H9 (cell line): ENCODE measurements around the gene SORCS2. TPM values are rescaled to one million over a fixed set of nuclear protein-coding genes. Genes with fewer than 3 reads are reported as not detected.

Experiments
- DNase-seq: peaks from one replicate; pipeline ENCODE4 v3.0.0-alpha.2; 2017
- H2AFZ ChIP-seq: one replicate; pipeline ENCODE4 v1.6.1; 2013; ENCODE audit warnings: mild to moderate bottlenecking, low read length, control low read depth, moderate library complexity
- H2AK5ac ChIP-seq: 2 replicates; pipeline ENCODE4 v1.6.1; 2013; ENCODE audit warnings: low read length, control low read depth, mixed read lengths; ENCODE audit not compliant: insufficient read length
- H2BK120ac ChIP-seq: one replicate; pipeline ENCODE4 v1.6.1; 2013; ENCODE audit warnings: low read depth, mild to moderate bottlenecking, low read length, control low read depth, inconsistent platforms; ENCODE audit not compliant: poor library complexity, severe bottlenecking
- H2BK12ac ChIP-seq: 2 replicates; pipeline ENCODE4 v1.6.1; 2013; ENCODE audit warnings: low read length, control low read depth, mixed read lengths, low read depth; ENCODE audit not compliant: insufficient read length
- H2BK15ac ChIP-seq: 2 replicates; pipeline ENCODE4 v1.6.1; 2013; ENCODE audit warnings: low read depth, low read length, control low read depth
- H2BK20ac ChIP-seq: one replicate; pipeline ENCODE4 v1.6.1; 2013; ENCODE audit warnings: low read depth, mild to moderate bottlenecking, low read length, control low read depth, inconsistent platforms; ENCODE audit not compliant: poor library complexity, severe bottlenecking
- H2BK5ac ChIP-seq: 2 replicates; pipeline ENCODE4 v1.6.1; 2013; ENCODE audit warnings: low read length, control low read depth, mixed read lengths; ENCODE audit not compliant: insufficient read length
- H3K14ac ChIP-seq: 2 replicates; pipeline ENCODE4 v1.6.1; 2013; ENCODE audit warnings: low read length, control low read depth; ENCODE audit not compliant: insufficient read depth
- H3K18ac ChIP-seq: 2 replicates; pipeline ENCODE4 v1.6.1; 2013; ENCODE audit warnings: low read depth, mild to moderate bottlenecking, mixed read lengths, low read length, control low read depth; ENCODE audit not compliant: insufficient read length
- H3K23ac ChIP-seq: 2 replicates; pipeline ENCODE4 v1.6.1; 2013; ENCODE audit warnings: low read length, control low read depth, mixed read lengths, low read depth; ENCODE audit not compliant: insufficient read length
- H3K23me2 ChIP-seq: 2 replicates; pipeline ENCODE4 v1.6.1; 2013; ENCODE audit warnings: low read depth, mild to moderate bottlenecking, mixed read lengths, low read length, control low read depth; ENCODE audit not compliant: insufficient read length, poor library complexity, severe bottlenecking
- H3K27ac ChIP-seq: 2 replicates; pipeline ENCODE4 v1.5.1; 2013; ENCODE audit warnings: low read length, control low read depth, mixed read lengths, low read depth; ENCODE audit not compliant: insufficient read length
- H3K27me3 ChIP-seq: 2 replicates; pipeline ENCODE4 v1.6.1; 2013; ENCODE audit warnings: low read length, control low read depth, inconsistent platforms; ENCODE audit not compliant: insufficient read depth
- H3K4ac ChIP-seq: 2 replicates; pipeline ENCODE4 v1.6.1; 2013; ENCODE audit warnings: low read depth, mild to moderate bottlenecking, control low read depth, inconsistent platforms, low read length, moderate library complexity
- H3K4me1 ChIP-seq: 2 replicates; pipeline ENCODE4 v1.6.1; 2013; ENCODE audit warnings: low read length, control low read depth, inconsistent platforms; ENCODE audit not compliant: insufficient read depth
- H3K4me2 ChIP-seq: 2 replicates; pipeline ENCODE4 v1.6.1; 2013; ENCODE audit warnings: low read length, control low read depth, mixed read lengths; ENCODE audit not compliant: insufficient read length, insufficient read depth
- H3K56ac ChIP-seq: 2 replicates; pipeline ENCODE4 v1.6.1; 2013; ENCODE audit warnings: low read depth, mild to moderate bottlenecking, mixed read lengths, low read length, control low read depth; ENCODE audit not compliant: insufficient read length
- H3K79me1 ChIP-seq: 2 replicates; pipeline ENCODE4 v1.6.1; 2013; ENCODE audit warnings: low read depth, mild to moderate bottlenecking, moderate library complexity, low read length, control low read depth, inconsistent platforms; ENCODE audit not compliant: insufficient read depth, poor library complexity, severe bottlenecking
- H3K79me2 ChIP-seq: 2 replicates; pipeline ENCODE4 v1.6.1; 2013; ENCODE audit warnings: low read length, control low read depth, inconsistent platforms; ENCODE audit not compliant: insufficient read depth
- H3K9ac ChIP-seq: 2 replicates; pipeline ENCODE4 v1.6.1; 2013; ENCODE audit warnings: low read length, control low read depth, mixed read lengths; ENCODE audit not compliant: insufficient read length; ENCODE audit errors: extremely low read depth
- H3K9me3 ChIP-seq: one replicate; pipeline ENCODE4 v1.6.1; 2013; ENCODE audit warnings: low read depth, low read length, inconsistent platforms; ENCODE audit not compliant: control insufficient read depth
- H3T11ph ChIP-seq: one replicate; pipeline ENCODE4 v1.6.1; 2013; ENCODE audit warnings: mild to moderate bottlenecking, low read length, control low read depth, inconsistent platforms
- H4K20me1 ChIP-seq: one replicate; pipeline ENCODE4 v1.6.1; 2013; ENCODE audit not compliant: control insufficient read depth, insufficient read length, insufficient read depth
- H4K5ac ChIP-seq: 2 replicates; pipeline ENCODE4 v1.6.1; 2013; ENCODE audit warnings: low read depth, mild to moderate bottlenecking, mixed read lengths, low read length, control low read depth; ENCODE audit not compliant: insufficient read length
- H4K8ac ChIP-seq: replicated peaks from 2 replicates; pipeline ENCODE4 v1.6.1; 2013; ENCODE audit warnings: low read length, control low read depth, mixed read lengths, low read depth; ENCODE audit not compliant: insufficient read length
- H4K91ac ChIP-seq: 2 replicates; pipeline ENCODE4 v1.6.1; 2013; ENCODE audit warnings: low read depth, mild to moderate bottlenecking, moderate library complexity, mixed read lengths, low read length, control low read depth; ENCODE audit not compliant: insufficient read length
- H3K27ac Mint-ChIP-seq, 3 experiments: 2 replicates in 2 of 3; 3 replicates in 1 of 3; pipeline ENCODE4 v1.8.0; 2020 to 2021; ENCODE audit warnings: mixed read lengths in 3 of 3, mild to moderate bottlenecking in 1 of 3, moderate library complexity in 1 of 3
- H3K27me3 Mint-ChIP-seq: 2 replicates; pipeline ENCODE4 v1.8.0; 2021; ENCODE audit warnings: low read depth, mild to moderate bottlenecking, moderate library complexity, mixed read lengths
- H3K36me3 Mint-ChIP-seq, 3 experiments: 2 replicates in 2 of 3; 3 replicates in 1 of 3; pipeline ENCODE4 v1.8.0; 2020 to 2021; ENCODE audit warnings: low read depth in 3 of 3, mixed read lengths in 3 of 3; ENCODE audit not compliant: insufficient read depth in 1 of 3
- H3K4me1 Mint-ChIP-seq, 2 experiments: 2 replicates each; pipeline ENCODE4 v1.8.0; 2020; ENCODE audit warnings: mixed read lengths in 2 of 2
- H3K4me3 Mint-ChIP-seq, 2 experiments: 2 replicates in 1 of 2; 3 replicates in 1 of 2; pipeline ENCODE4 v1.8.0; 2020 to 2021; ENCODE audit warnings: mild to moderate bottlenecking in 2 of 2, mixed read lengths in 2 of 2, moderate library complexity in 1 of 2
- H3K9me3 Mint-ChIP-seq, 2 experiments: 2 replicates in 1 of 2; 3 replicates in 1 of 2; pipeline ENCODE4 v1.8.0; 2020; ENCODE audit warnings: mild to moderate bottlenecking in 2 of 2, mixed read lengths in 2 of 2, moderate library complexity in 1 of 2
- WGBS: extraction: QIAGEN DNeasy Blood & Tissue Kit; methylation state at CpG from one replicate; pipeline ENCODE4 v1.1.7; 2013; ENCODE audit warnings: missing lambda C conversion rate, low lambda C conversion rate, mixed read lengths; ENCODE audit not compliant: insufficient read length; ENCODE audit errors: extremely low coverage; 5-methylcytosine and 5-hydroxymethylcytosine counted together
- total RNA-seq: library from RNA; stranded (reverse); gene quantifications from 2 replicates; pipeline ENCODE4 v1.2.1, GENCODE V29; 2021
- TF ChIP-seq, protein P1 (sequence below): fragments of 200-600 bp; sonication (generic); conservative IDR thresholded peaks from 3 replicates; pipeline ENCODE4 v1.8.0; 2021; ENCODE audit warnings: antibody characterized with exemption, mild to moderate bottlenecking

The SORCS2 gene
- total RNA-seq, 1 experiment from 2014 or later: 0.57 TPM

DNA sequence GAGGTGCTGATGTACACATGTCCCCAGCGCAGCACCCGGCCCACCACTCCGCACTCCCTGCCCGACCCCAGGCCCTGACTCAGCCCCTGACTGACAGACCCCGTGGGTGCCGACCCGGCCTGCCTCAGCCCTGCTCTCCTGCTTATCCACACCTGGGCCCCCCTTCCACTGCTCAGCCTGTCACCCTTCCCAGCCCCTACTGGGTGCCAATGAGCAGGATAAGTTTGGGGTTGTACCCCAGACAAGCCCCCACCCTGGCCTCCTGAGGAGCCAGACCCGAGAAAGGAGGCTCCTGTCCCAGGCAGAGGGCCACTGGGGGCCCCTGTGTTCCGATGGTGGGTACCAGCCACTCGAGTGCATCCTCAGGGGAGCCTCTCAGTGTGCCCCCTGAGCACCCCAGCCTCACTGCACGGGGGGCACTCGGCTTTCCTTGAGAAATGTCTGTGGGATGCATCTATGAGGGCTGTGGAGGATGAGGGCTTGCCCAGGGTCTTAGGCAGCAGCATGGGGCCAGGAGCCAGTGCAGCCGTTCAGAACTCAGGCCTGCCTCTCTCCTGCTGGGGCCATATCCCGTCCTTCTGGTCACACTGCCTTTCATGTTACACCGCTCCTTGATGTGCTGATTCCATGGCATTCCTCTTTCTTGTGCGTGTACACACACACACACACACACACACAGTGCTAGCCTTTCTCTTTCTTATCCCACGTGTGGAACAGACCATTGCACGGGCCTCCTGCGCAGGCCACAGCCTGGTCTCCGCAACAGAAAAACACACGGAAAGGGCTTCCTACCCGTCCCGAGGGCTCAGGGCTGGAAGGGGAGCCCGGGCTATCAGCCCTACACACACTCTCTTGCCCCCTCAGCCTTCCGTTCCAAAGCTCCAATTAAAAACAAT, 462.5 kb downstream of the SORCS2 start:
- TF ChIP-seq, protein P1, sequence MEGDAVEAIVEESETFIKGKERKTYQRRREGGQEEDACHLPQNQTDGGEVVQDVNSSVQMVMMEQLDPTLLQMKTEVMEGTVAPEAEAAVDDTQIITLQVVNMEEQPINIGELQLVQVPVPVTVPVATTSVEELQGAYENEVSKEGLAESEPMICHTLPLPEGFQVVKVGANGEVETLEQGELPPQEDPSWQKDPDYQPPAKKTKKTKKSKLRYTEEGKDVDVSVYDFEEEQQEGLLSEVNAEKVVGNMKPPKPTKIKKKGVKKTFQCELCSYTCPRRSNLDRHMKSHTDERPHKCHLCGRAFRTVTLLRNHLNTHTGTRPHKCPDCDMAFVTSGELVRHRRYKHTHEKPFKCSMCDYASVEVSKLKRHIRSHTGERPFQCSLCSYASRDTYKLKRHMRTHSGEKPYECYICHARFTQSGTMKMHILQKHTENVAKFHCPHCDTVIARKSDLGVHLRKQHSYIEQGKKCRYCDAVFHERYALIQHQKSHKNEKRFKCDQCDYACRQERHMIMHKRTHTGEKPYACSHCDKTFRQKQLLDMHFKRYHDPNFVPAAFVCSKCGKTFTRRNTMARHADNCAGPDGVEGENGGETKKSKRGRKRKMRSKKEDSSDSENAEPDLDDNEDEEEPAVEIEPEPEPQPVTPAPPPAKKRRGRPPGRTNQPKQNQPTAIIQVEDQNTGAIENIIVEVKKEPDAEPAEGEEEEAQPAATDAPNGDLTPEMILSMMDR: no peak
- Mint-ChIP-seq H3K36me3 (no peaks in the 10 kb centered on the region), H3K4me1 (peaks cover 27 to 29% of the 10 kb centered on the region in 2 experiments), H3K4me3 (no peak overlapping the region; a peak in 1 of 5 replicates), H3K27ac (peak overlapping the region; percentile 33 to 58 (median 47); a peak in 3 of 7 replicates), H3K9me3 (no peaks in the 10 kb centered on the region), H3K27me3 (peaks cover 19% of the 10 kb centered on the region)
- no peak overlapping the region; the same call in 1 of the 2 replicates for H3K14ac ChIP-seq
- no peaks in the 10 kb centered on the region for H3K9me3 ChIP-seq
- no CpG with 5 or more reads among the region's 25 CpGs for WGBS
- no peaks in the 10 kb centered on the region for H3K23me2 ChIP-seq
- H2BK12ac ChIP-seq: no peak overlapping the region
- H2BK5ac ChIP-seq: no peak overlapping the region
- H3K79me1 ChIP-seq: no peaks in the 10 kb centered on the region
- no peak overlapping the region for H3T11ph ChIP-seq
- no peaks in the 10 kb centered on the region for H4K20me1 ChIP-seq
- H4K5ac ChIP-seq: no peak overlapping the region
- no peak overlapping the region for H3K4ac ChIP-seq
- no peak overlapping the region for H2AFZ ChIP-seq
- no peak overlapping the region for H2BK15ac ChIP-seq
- no peak overlapping the region for H2BK120ac ChIP-seq
- no peaks in the 10 kb centered on the region for H3K79me2 ChIP-seq
- DNase-seq: peak; percentile 57
- H2BK20ac ChIP-seq: no peak overlapping the region
- no peak overlapping the region for H3K23ac ChIP-seq
- H4K8ac ChIP-seq: no peak overlapping the region
- H3K56ac ChIP-seq: no peak overlapping the region
- no peak overlapping the region for H3K4me2 ChIP-seq
- H3K4me1 ChIP-seq: peaks cover 2% of the 10 kb centered on the region; the same call in 1 of the 2 replicates
- H3K27ac ChIP-seq: no peak overlapping the region
- H4K91ac ChIP-seq: no peak overlapping the region
- H2AK5ac ChIP-seq: no peak overlapping the region
- no peaks in the 10 kb centered on the region for H3K27me3 ChIP-seq
- no peak overlapping the region for H3K9ac ChIP-seq
- H3K18ac ChIP-seq: no peak overlapping the region
